Progenitor cell of endocrine pancreas (in vitro differentiated cells): Measurements from ENCODE around the gene PTPN5. TPM values are rescaled to one million over a fixed set of nuclear protein-coding genes. Genes with fewer than 3 reads are reported as not detected.

Experiments
- DNase-seq: peaks from one replicate; pipeline ENCODE4 v3.0.0; 2021; ENCODE audit warnings: low spot score; ENCODE audit not compliant: unreplicated experiment
- H3K27ac Mint-ChIP-seq: 2 replicates; pipeline ENCODE4 v1.8.0; 2021; ENCODE audit warnings: mild to moderate bottlenecking, moderate library complexity, mixed read lengths
- H3K27me3 Mint-ChIP-seq: 2 replicates; pipeline ENCODE4 v1.8.0; 2021; ENCODE audit warnings: mixed read lengths
- H3K36me3 Mint-ChIP-seq: 2 replicates; pipeline ENCODE4 v1.8.0; 2022; ENCODE audit warnings: mixed read lengths; ENCODE audit not compliant: insufficient read depth
- H3K4me1 Mint-ChIP-seq: 2 replicates; pipeline ENCODE4 v1.8.0; 2021; ENCODE audit warnings: low read depth, mixed read lengths
- H3K4me3 Mint-ChIP-seq: 2 replicates; pipeline ENCODE4 v1.8.0; 2021; ENCODE audit warnings: low read depth, mild to moderate bottlenecking, moderate library complexity, mixed read lengths
- H3K9me3 Mint-ChIP-seq: 2 replicates; pipeline ENCODE4 v1.8.0; 2021; ENCODE audit warnings: low read depth, mixed read lengths
- CTCF ChIP-seq: fragments of 200-600 bp; sonication (generic); IDR thresholded peaks from one replicate; pipeline ENCODE4 v1.5.0; 2021; ENCODE audit warnings: antibody characterized with exemption, mild to moderate bottlenecking; ENCODE audit not compliant: unreplicated experiment
- total RNA-seq: library from RNA; stranded (reverse); gene quantifications from 2 replicates; pipeline ENCODE4 v1.2.1, GENCODE V29; 2021

The PTPN5 gene
- total RNA-seq, 1 donor from 2014 or later, result 12.6 TPM

GRCh38 chr11:18790883-18791206, 753 bp downstream of the PTPN5 start:
- Mint-ChIP-seq H3K36me3 (no peaks in the 10 kb centered on the region), H3K4me1 (peaks cover 9% of the 10 kb centered on the region), H3K27ac (no peak overlapping the region), H3K9me3 (no peaks in the 10 kb centered on the region), H3K27me3 (peaks cover 51% of the 10 kb centered on the region), H3K4me3 (peak overlapping the region; percentile 70)
- no peak for TF ChIP-seq CTCF
- peak; percentile 11 for DNase-seq

GRCh38 chr11:18789942-18790341, 1.7 kb downstream of the PTPN5 start:
- Mint-ChIP-seq H3K27me3 (peaks cover 48% of the 10 kb centered on the region), H3K9me3 (no peaks in the 10 kb centered on the region), H3K4me1 (peaks cover 9% of the 10 kb centered on the region), H3K36me3 (no peaks in the 10 kb centered on the region), H3K27ac (no peak overlapping the region), H3K4me3 (peak overlapping the region; percentile 70)
- DNase-seq, result no peak
- no peak for TF ChIP-seq CTCF

- Mint-ChIP-seq H3K27ac (no peak overlapping the region), H3K27me3 (peaks cover 21% of the 10 kb centered on the region), H3K4me3 (no peak overlapping the region), H3K36me3 (no peaks in the 10 kb centered on the region), H3K4me1 (peaks cover 3% of the 10 kb centered on the region), H3K9me3 (no peaks in the 10 kb centered on the region)
- no peak for DNase-seq
- TF ChIP-seq CTCF, result no peak
These were observed 6.2 kb downstream of the PTPN5 start for GRCh38 chr11:18785411-18785810.

GRCh38 chr11:18780896-18781295, 10.7 kb downstream of the PTPN5 start:
- Mint-ChIP-seq H3K36me3 (no peaks in the 10 kb centered on the region), H3K4me3 (no peak overlapping the region), H3K4me1 (peaks cover 5% of the 10 kb centered on the region), H3K27me3 (no peaks in the 10 kb centered on the region), H3K27ac (peak overlapping the region; percentile 68), H3K9me3 (no peaks in the 10 kb centered on the region)
- TF ChIP-seq CTCF, result no peak
- DNase-seq, result no peak

- no peak for DNase-seq
- Mint-ChIP-seq H3K27ac (peak overlapping the region; percentile 68), H3K4me1 (peaks cover 5% of the 10 kb centered on the region), H3K4me3 (no peak overlapping the region), H3K27me3 (no peaks in the 10 kb centered on the region), H3K9me3 (no peaks in the 10 kb centered on the region), H3K36me3 (no peaks in the 10 kb centered on the region)
- no peak for TF ChIP-seq CTCF
These were observed 11.3 kb downstream of the PTPN5 start for GRCh38 chr11:18780329-18780728.

- Mint-ChIP-seq H3K4me3 (no peak overlapping the region), H3K27ac (no peak overlapping the region), H3K4me1 (peaks cover 5% of the 10 kb centered on the region), H3K9me3 (no peaks in the 10 kb centered on the region), H3K36me3 (no peaks in the 10 kb centered on the region), H3K27me3 (no peaks in the 10 kb centered on the region)
- DNase-seq, result no peak
- TF ChIP-seq CTCF, result no peak
These were observed 13.1 kb downstream of the PTPN5 start for GRCh38 chr11:18778468-18778867.
